GM19463 (cell line): ENCODE data around the gene DNAH17.

Source experiments
- ATAC-seq: cut with Tn5 transposase; IDR thresholded peaks from one replicate; pipeline ENCODE4 v1.9.1; 2021; ENCODE audit warnings: mild to moderate bottlenecking, moderate library complexity; ENCODE audit not compliant: unreplicated experiment

The DNAH17 gene

DNA sequence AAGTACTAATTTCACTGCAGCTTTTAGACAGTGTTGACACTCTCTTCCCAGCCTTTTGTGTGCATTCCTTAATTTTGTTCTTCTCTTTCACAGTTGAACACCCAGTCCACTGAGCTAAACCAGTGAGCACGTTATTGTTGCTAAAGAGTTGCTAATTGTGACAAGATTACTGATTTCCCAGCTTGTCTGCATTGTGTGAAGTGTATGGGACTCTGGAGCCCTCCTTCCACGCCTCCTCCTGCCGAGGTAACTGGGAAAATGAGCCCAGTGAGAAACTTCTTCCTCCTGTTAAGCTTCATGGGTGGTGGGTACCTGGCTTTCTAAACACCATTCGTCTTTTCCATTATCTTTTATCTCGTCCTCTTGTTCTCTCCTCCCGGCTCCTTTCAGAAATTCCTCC lies 29.8 kb upstream of the DNAH17 start:
- ATAC-seq = no peak

DNA sequence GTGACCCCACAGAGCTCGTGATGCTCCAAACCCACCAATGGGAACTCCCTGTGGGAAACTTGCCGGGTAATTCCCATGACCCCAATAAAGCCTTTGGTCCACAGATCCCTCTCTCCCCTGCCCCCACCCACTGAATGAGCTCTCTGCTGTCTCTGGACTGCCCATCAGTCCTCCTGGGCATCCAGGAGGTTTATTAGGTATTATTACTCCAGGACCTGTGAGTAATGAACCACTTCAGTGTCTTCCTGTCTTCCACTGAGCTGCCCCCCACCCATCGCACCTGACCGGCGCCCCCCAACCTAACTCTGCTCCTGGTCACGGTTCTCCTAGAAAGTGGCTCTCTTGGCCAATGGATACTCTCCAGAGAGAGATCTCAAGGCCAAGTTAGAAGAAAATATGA lies 28.7 kb upstream of the DNAH17 start:
- no peak for ATAC-seq

DNA sequence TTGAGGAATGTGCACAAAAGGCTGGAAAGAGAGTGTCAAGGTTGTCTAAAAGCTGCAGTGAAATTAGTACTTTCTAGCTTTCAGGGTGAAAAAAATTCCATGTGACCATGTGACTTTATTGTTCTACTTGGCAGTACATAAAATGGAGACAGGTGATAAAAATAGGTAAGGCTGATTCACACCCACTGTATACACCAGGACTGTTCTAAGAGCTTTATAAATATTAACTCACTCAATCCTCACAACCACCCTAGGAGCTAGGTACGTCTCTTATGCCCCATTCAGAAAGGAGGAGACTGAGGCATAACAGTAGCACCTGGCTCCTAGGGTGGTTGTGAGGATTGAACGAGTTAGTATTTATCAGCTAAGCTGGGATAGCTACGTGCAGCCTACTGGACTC lies 28.2 kb upstream of the DNAH17 start:
- no peak for ATAC-seq

DNA sequence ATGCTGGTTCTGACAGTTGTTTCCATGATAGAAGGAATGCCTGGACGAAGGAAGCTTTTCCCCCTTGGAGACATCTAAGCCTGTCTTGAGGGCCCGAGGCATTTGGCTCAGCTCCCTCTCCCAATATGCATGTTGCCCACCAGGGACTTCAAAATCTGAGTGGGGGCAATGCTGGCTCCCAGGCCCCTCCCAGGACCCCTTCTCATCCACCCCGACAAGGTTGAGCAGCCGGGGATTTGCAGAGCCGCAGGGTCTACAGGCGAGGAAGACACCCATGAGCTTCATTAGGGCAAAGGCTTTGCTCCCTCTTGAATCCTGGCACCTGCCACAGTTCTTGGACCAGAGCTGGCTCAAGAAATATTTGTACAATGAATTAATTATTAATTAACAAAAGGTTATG lies 25.1 kb upstream of the DNAH17 start:
- no peak for ATAC-seq

DNA sequence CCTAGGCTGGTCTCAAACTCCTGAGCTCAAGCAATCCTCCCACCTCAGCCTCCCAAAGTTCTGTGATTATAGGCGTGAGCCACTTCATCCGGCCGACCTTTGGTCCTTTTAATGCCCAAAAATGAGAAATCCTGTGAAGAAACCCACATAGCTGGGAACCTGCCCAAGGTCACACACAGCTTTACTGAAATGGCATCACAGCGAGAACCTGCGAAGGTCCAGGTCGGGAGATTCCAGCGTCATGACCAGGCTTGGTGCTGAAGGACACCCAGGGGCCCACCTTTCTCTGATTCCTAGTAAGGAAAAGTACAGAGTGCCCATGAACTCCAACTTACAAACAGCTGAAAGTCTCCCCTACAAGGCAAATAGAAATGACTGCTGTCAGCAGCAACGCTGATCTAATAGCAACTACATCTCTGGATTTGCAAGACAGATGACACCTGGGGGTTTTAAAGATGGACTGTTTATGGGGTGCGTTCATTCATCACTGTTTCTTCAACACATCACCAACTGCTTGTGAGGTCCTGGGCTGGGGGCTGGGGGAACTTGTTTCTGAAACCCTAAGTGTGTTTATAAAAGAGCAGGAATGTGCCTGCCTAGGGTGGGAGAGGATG lies 24.5 kb upstream of the DNAH17 start:
- ATAC-seq = no peak

DNA sequence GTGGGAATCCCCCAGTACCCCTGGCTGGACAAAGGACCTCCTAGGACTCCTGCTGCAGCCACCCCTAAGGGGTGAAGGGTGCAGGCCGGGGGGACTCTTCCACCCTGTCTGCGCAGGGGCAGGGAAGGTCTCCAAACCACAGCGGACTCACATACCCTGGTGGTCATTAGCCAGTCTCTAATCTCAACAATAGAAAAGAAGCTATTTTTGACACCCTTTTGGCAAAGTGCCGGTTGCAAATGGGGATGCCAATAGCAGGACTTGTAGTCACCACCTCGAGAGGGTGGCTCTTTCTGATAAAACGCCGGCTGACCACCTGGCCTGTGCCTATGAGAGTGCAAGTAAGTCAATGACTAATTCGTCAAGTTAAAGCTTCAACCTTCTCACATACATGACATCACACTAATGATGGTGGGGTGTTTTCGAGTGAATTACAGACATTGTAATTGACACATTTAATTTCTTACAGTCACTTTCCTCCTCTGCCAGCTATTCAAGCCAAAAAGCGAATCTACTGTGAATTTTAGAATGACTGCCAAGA lies 23.1 kb upstream of the DNAH17 start:
- no peak for ATAC-seq

DNA sequence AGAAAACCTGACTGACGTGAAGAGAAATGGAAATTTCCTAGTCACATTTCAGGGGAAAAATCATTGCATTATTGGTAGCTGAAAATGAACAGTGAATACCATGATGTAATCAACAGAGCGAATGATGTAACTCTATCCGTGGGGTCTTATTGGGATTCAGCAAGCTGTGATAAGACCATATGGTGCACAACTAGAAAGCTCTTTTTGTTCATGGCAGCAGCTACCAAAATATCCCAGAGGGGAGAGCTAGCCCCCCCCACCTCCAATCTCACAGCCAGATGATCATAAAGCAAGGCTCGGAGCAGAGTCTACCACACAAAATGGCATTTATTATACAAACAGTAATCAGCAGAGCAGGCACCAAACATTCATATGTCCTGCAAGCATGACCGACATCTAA lies 22.2 kb upstream of the DNAH17 start:
- no peak for ATAC-seq

DNA sequence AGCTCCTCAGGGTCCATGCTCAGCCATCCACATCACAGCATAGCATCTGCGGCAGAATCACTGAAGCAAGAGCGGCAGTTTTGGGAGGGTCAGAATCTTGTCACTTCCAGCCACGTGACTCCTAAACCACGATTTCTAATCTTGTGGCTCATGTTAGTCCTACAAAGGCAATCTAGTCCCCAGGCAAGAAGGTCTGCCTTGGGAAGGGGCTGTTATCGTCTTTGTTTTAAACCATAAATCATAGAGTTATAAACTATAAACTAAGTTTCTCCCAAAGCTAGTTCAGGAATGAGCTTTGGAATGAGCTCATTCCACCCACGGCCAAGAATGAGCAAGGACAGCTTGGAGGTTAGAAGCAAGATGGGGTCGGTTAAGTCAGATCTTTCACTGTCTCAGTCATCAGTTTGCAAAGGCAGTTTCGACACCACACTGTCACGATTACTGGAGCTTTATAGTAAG lies 20.8 kb upstream of the DNAH17 start:
- ATAC-seq = no peak

DNA sequence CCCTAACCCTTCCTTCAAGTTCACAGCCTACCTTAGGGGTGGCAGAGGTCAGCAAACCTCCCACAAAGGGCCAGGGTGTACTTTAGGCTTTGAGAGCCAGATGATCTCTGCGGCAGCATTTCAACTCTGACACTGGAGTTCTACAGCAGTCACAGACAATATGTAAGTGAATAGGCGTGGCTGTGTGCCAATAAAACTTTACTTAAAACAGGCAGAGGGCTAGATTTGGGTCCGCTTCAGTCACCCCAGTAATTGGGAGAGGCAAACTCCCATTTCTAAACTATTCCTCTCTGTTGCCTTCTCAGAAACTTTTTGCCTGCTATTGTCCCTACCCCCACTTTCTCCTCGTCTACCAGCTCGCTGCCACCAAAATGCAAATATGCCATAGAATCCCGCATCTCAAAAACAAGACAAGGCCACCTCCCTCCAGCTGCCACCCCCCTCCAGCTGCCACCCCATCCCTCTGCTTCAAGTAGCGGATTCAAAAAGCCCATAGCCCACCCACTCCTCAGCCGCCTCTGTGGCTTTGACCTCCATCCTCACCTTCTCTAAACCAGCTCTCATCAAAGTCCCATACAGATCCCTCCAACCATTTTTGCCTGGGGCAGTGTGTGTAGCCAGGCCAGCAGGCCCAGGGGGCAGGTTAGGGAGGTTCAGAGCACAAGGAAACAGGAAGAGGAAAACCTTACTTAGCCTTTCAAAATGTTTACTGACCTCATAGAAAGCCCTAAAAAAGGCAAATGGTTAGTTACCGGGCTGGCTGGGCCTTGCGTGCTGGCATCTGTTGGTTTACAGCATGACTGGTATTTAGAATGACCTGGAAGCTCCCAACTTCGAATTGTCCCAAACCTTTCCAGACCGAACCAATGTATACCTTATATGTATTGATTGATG lies 19.9 kb upstream of the DNAH17 start:
- no peak for ATAC-seq

DNA sequence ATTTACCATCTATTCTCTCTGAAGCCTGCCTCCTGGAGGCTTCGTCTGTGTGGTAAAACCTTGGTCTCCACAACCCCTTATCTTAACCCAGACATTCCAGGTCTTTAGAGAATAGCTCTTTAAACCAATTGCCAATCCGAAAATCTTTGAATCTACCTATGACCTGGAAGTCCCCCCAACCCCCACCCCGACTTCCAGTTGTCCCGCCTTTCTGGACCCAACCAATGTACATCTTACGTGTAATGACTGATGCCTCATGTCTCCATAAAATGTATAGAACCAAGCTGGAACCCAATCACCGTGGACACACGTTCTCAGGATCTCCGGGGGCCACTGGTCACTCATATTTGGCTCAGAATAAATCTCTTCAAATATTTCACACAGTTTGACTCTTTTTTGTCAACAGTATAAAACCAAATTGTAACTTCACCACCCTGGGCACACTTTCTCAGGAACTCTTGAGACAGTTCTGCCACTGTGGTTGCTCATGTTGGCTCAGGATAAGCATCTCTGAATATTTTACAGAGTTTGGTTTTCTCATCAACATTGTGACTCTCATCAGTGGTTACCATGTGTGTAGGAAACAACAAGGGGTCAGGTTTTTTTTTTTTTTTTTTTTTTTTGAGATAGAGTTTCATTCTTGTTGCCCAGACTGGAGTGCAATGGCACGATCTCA lies 18.1 kb upstream of the DNAH17 start:
- ATAC-seq = no peak

DNA sequence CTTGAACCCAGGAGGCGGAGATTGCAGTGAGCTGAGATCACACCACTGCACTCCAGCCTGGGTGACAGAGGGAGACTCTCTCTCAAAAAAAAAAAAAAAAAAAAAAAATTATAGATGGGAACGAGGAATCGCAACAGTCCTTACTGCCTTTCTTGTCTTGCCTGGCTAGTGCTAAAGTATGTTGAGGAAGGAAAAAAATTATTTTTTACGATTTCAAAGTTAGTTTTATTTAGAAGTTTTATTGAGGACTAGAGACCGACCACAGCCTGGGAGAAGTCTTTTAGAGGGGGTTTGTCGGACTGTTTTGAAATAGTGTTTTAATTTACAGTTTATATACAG lies 15.8 kb upstream of the DNAH17 start:
- no peak for ATAC-seq

DNA sequence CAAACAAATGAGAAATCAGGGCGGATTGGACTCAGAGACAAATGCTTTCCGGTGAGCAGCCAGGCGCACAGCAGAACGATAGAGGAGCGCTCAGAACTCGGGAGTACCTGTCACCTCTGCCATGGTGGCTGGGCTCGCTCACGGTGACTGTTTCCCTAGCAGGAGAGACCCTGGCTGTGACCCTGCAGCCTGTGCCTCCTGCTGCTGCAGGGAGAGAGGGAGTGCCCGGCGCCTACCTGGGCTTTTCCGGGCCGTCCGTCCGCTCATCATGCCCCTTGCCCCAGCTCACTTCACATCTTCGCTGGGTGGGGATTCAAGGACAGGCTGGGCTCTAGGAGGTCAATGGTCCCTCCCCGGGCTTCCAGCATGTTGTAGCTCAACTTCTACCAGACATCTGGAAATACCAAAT lies 14.1 kb upstream of the DNAH17 start:
- no peak for ATAC-seq

DNA sequence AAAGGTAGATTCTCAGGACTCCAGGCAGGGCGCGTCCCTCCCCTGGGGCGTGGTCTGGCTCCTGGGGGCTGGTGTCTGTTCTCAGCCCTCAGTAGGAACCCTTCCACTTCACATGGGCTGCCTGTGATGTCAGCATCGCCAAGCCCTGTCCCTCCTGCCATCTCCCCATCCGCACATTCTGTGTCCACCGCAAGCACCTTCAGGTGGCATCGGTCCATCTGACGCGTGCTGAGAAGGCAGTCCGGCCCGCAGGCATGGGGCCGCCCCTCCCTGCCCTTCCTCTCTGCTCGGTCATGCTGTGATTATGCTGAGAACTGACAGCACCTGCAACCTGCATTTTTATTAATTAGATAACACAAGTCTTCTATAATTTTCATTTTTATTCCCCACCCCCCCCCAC lies 12.7 kb upstream of the DNAH17 start:
- no peak for ATAC-seq

DNA sequence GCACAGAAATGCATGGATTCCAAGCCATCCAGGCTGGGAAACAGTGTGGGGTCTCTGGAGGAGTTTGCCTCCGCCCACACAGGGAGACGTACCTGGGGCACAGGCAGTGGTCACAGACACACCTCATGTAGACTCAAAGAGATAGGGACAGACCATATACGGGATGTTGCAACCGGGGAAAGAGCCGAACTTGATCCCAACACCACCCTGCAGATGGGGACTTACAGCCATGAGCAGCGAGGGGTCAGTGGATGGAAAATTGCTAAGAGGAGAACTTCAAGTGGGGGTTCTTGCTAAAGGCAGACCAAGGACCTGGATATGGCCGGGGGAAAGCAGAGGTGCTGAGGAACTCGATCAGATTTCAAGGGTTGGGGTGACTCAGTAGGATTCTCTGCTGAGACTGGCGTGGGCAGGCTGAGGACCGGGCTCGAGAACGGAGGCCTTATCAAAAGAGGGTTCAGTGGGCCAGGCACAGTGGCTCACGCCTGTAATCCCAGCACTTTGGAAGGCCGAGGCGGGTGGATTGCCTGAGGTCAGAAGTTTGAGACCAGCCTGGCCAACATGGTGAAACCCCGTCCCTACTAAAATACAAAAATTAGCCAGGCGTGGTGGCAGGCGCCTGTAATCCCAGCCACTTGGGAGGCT lies 12.0 kb upstream of the DNAH17 start:
- no peak for ATAC-seq

DNA sequence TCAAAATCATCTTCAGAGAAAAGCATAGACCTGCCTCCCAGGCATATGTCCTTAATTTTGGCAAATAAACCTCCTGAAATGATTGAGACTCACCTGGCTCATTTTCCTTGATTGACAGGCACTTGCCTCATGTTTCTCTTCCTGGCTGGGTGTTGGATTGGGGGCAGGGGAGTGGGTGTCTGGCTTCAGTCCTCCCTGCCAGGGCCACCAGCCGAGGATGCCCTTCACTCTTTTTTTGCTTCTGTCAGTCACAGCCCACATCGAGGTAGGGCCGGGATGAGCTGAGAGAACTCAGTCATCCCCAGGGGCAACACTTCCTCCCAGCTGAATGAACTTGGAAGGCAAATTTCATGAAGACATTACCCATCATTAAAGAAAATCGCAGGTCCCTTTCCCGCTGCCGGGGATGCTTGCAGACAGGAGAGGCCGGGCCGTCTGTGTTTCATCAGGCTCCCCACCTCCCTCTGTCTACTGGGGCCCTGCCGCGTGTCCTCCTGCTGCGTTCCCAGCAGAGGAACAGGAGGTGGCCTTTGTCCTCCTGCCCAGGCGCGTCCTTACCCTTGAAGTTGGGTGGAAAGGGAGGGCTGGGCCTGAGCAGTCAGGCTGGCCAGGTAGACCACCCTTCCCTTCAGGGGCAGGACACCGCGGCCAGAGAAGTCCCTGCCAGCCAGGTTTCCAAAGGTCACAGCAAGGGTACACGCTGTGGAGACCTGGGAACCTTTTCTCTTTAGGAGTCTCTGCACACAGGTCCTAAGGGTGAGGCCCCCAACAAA lies 11.2 kb upstream of the DNAH17 start:
- ATAC-seq = no peak

DNA sequence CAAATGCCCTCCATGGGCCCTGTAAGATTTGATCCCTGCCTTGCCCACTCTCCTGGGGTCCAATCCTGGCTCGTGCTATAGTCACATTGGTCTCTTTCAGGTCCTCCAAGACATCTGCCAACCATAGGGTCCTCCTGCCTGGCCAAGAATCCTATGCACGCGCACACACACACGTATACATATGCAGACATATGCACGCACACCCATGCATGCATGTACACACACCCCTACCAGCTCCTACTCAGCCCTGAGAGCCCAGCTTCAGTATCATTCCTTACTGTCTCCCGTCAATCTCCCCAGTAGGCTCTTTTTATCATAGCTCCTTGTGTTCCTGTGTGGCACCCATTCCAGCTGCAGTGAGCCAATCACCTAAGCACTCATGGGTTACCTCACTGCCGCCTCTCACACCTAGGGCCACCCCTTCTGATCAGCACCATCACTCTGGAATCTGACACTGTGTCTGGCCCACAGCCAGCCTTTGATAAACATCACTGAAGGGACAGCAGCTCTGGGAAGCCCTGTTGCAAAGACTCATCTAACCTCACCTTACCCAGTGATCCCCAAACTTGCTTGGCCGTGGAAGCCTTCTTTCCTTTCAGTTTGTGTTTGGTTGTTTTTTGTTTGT lies 7.9 kb upstream of the DNAH17 start:
- ATAC-seq = no peak

DNA sequence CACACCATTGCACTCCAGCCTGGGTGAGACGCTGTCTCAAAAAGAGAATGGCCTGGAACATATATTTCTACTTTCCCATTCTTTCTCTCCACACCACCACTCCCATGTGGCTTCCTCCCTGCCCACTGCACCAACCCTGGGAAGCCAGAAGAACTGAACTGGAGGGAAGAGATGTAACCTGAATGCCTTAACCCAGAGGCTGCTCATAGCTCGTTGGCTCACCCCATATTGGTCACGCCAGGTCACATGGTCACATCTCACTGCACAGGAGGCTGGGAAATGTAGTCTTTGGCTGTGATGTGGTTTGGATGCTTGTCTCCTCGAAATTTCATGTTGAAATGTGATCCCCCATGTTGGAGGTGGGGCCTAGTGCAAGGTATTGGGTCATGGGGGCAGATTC lies 5.9 kb upstream of the DNAH17 start:
- no peak for ATAC-seq

DNA sequence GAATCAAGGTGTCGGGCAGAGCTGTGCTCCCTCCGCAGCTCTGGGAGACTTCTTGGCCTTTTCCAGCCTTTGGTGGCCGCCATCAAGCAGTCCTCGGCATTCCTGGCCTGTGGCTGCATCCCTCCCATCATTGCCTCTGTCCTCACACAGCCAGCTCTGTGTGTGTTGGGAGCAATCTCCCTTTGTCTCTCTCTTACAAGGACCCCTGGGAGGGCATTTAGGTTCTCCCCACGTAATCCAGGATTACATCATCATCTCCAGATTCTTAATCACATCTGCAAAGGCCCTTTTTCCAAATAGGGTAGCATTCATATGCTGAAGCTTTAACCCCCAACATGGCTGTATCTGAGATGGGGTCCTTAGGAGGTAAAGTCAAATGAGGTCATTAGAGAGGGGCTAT lies 4.1 kb upstream of the DNAH17 start:
- ATAC-seq = no peak

DNA sequence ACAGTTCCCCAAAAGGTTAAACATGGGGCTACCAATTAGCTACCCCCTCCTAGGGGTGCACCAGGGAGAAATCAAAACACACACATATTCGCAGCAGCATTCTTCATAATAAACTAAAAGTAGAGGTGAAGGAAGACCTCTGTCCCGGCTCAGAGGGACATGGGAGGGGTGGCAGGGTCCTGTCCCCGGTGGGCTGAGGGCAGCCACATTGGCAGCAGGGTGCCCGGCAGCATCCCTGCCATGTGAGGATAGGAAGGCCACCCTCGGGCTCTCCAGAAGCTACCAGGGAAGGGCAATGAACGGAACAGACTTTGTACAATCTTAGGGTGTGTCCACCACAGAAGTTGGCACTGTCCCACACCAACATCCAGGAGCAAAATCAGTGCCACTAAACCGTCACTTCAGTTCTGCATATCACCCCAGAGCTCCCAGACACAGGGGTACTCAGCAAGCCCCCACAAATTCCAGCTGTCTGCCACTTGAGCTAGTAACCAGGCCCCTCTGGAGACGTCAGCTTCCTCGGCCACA lies 3.1 kb upstream of the DNAH17 start:
- no peak for ATAC-seq
